SW480 (cell line): Measurements from ENCODE around the gene KRTAP10-3.
"Not testable (repeated sequence)": the region's sequence is repeated elsewhere in the genome, so short reads cannot be mapped to it uniquely, and the experiment has no call there.

Experiments used
- DNase-seq: peaks from one replicate; pipeline ENCODE4 v3.0.0-alpha.2; 2016; ENCODE audit warnings: low spot score

KRTAP10-3 gene

DNA sequence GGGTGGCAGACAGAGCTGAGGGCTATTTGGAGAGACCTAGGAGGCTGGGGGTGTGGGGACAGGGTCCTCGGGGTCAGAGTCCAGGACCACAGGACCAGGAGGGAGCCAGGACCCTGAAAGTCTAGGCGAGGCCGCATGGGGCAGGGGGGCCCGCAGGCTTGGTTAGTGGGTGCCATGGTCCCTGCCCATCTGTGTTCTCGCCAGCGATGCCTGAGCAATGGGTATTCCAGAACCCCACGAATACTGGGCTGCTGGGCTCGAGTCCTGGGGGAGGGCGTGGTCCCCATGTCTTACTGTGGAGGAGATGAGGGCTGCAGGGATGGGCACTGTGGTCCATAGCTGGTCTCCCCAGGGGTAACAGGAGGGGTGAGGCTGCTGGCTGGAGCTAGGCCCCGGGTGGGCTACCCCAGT lies 31.7 kb upstream of the KRTAP10-3 start:
- DNase-seq: no peak

DNA sequence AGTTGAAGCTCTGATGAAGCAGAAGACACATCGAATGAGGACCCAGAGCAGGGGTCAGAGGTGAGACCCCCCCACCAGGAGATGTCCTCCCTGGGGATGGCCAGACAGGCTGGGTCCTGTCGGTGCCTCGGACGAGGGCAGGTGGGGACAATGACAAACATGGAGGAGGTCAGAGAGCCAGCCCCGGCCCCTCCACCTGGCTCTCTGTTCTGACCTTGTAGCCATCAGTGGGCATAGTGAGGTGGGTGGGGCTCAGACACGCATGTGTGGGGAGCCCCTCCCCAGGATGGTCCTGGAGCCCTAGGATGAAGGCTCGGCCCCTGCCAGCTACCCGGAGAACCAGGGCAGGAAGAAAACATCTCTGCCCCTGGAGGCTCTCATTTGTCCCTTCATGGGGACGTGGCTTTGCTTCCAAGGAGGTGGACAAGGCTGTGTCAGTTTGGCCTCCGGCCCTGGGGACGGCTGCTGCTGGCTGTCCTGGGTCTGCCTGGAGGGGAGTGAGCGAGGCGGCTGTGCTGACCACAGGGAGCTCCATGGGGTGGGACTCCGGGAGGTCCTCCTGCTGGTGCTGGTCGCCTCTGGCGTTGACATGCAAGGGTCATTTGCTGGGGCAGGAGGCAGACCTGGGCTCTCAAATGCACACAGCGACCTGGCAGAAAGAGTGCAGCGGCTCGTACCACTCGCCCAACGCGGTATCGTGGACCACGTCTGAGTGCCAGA lies 31.2 kb upstream of the KRTAP10-3 start:
- no peak for DNase-seq

DNA sequence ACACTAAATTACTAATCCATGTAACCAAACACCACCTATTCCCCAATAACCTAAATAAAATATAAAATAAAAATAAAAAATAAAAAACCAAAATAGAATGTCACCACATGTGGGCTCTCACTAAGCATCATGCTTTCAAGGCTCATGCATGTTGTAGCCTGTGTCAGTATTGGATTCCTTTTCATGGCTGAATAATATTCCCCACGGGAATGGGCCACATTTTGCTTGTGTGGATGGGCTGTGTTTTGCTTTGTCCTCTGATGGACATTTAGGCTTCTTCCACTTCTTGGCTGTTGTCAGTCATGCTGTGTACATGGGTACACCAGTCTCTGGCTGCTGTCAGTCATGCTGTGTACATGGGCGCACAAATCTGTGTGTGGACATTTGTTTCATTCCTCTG lies 30.5 kb upstream of the KRTAP10-3 start:
- no peak for DNase-seq

DNA sequence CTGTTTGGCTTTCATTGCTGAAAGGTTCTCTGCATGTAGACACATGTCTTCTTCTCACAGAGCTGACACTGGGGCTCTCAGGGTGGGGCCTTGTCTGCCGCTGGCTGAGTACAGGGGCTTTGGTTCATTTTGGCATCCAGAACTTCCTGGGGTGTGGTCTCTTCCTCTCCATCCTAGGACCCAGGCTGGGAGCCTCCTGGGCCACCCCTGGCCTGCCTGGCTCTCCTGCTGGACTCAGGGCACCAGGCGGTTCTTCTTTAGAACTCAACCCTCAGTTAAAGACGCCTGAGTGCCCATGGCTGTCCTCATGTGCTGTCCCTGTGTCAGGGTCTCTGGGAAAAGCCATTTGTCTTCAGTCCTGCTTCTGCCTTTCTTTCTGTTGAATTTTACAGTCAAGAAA lies 27.3 kb upstream of the KRTAP10-3 start:
- DNase-seq: no peak

DNA sequence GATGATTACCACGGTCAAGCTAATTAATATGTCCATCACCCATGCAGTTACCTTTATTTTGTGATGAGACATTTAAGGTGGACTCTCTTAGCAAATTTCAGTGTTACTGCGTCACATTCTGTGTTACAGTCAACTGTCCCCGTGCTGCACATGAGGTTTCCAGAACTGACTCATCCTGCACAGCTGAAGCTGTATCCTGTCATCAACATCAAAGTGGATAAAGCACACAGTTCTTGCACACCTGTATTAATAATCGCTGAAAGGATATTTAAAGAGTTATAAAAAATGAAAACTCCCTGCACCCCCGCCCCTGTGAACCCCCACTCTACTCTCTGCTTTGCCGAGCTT lies 25.2 kb upstream of the KRTAP10-3 start:
- peak; percentile 62 for DNase-seq

DNA sequence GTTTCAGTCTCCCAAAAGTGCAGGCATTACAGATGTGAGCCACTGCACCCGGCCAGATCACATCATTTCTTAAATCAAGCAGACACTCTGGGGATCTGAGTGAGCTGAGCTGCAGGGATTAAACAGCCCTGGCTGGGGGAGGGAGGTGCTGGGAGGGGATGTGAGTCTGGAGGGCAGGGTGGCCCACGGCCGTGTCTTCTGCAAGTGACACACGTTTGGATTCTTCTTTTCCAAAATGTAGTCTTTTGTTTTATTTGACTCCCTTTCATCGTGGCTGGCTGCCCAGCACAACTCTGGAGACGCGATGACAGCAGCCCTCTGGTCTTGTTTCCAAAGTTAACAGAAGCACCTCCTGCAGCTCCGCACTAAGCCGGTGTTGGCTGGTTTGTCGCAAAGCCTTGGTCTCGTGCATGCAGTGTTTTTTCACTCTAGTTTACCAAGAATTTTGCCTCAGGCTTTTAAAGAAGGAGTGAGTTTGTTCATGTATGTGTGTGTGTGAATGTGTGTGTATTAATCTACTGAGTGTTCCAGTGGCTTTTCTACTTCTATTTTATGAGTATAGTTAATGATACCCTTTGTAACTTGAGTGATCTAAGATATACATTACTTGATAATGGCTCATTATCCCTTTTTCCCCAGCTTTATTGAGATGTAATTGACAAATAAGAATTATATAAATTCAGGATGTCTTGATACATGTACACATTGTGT lies 24.6 kb upstream of the KRTAP10-3 start:
- DNase-seq: no peak

DNA sequence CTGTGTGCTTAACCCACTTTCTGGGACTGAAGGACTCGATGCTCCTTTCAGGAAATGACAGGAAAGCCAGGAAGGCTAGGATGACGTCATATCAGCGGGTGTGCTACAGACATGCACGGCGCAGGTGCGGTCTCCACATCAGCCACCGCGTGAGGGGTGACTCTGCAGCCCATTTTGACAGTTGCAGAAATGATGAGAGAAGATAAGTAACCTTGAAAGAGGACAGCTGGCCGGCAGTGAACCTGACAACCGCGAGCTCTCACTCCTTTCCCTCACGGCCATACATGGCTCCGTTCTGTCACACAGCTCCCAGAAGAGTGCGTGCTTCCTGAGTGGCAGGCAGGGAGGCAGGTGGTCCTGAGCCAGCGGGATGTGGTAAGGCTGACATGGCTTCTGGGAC lies 23.5 kb upstream of the KRTAP10-3 start:
- no peak for DNase-seq

DNA sequence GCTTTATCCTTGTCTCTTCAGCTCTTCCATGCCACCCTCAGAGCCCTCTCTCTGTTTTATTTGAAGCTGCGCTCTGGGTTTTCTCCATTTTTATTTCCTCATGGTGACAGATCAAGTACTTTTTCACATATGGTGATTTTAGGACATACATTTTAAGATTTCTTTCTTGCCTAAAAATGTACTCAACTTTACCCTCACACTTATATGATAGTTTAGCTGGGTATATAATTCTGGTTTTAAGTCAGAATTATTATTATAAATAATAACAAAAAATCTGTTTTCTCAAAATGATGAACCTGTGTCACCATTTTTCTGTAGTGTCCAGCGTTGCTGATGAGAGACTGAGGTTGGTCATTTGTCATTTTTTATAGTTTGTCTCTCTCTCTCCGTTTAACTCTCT lies 22.6 kb upstream of the KRTAP10-3 start:
- no peak for DNase-seq

DNA sequence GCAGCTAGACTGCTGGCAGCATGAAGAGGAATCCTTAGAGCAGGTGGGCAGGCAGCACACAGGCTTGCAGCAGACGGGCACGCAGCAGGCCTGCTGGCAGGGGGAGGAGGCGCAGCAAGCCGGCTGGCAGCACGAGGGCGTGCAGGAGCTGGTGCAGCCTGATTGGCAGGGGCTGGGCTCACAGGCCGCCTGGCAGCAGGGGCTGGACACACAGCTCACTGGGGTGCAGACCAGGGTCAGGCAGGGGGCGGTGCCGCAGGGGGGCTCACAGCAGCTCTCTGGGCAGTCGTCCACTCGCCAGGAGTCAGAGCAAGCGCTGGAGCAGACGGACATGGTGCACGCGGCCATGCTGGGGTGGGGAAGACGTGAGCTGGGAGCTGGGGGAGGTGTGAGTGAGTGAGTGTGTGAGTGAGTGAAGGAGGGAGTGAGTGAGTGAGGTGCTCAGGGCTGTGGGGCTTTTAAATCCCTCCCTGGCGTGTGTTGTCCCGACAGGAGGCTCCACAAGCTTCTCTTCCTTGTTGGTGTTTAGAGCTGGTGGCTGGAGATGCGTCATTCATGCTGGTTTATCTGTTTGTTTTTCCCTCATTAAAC lies 21.7 kb upstream of the KRTAP10-3 start, which contains the start of gene KRTAP10-5:
TSS of gene KRTAP10-5 (minus strand) at position 374 of the 591 bp plus-strand sequence. CDS start at position 348, 26 bp downstream.
- not testable (repeated sequence) for DNase-seq

DNA sequence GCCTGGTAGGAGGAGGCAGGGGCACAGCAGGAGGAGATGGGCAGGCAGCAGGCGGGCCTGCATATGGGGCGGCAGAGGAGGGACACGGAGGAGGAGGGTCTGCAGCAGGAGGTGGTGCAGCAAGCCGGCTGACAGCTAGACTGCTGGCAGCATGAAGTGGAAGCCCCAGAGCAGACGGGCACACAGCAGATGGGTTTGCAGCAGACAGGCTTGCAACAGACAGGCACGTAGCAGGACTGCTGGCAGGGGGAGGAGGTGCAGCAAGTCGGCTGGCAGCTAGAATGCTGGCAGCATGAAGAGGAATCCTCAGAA lies 21.2 kb upstream of the KRTAP10-3 start:
- no peak for DNase-seq

DNA sequence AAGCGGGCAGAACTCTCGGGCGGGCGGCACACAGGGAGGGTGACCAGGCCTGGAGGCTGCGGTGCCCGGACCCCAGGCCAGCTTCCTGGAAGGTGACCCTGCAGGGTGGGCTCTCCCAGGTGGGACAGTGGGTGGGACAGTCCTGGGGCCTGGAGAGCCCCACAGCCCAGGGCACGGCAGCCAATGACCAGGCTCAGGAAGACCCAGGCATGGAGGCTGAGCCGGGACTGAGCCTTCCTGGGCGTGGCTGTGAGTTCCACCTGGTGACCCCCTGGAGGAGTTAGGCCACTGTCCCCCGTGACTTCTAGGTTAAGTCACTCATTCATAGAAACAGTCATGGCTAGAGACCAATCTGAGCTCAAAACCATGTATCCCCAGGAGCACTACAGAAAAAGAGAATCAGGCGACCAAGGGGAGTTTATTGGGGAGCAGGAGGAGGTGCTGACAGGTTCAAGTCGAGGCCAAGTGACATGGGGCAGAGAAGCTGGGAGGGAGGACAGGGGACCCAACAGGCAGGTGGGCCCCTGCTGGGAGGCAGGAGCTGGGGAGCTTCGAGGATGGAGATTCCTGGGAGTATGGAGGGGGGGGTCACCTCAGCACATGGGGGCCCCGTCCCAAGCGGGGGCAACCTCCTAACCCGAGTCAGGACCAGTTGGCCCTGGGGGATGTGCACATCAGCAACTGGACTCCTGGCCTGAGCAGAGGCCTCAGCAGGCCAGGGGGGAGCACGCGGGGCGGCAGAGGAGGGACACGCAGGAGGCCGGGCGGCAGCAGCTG lies 20.6 kb upstream of the KRTAP10-3 start:
- no peak for DNase-seq

DNA sequence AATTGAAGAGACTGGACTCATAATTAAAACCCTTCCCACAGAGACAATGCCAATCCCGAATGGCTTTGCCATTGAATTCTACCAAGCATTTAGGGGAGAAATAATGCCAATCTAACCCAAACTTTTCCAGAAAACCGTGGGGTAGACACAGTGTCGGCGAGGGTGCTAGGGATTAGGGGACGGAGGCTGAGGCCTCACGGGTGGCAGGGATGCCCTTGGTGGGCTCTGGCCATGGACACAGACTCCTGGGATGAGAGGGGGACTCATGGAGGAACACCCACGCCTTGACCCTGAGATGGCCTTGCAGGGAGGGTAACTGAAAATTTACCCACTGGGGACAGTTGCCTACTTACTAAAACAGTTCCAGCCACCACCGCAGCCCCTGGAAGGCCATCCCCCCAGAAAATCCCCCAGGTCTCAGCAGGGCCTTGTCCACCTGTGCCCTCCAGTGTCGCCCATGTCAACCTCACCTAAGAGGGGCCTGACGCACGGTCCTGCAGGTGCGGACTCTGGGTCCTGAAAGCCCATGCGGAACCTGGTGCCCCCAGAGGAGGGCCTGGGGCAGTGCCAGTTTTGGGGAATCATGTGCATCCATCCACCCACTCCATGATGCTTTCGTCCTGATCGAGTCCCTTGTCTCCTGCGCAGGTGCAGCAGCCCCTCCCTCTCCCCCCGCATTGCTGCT lies 19.9 kb upstream of the KRTAP10-3 start:
- no peak for DNase-seq

DNA sequence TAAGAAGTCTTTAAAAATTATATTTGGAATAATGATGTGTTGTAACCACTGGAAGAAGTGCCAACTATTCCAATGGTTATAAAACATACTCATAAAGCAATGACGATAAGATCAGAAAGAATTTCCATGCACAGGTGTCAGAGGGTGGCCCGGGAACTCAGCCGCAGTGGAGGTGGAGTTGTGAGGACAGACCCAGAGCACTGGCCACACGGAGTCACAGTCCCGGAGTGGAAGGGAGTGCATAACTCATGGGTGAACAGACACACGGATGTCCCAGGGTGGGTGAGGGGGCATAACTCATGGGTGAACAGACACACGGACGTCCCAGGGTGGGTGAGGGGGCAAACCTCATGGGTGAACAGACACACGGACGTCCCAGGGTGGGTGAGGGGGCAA lies 17.4 kb upstream of the KRTAP10-3 start:
- DNase-seq: no peak

DNA sequence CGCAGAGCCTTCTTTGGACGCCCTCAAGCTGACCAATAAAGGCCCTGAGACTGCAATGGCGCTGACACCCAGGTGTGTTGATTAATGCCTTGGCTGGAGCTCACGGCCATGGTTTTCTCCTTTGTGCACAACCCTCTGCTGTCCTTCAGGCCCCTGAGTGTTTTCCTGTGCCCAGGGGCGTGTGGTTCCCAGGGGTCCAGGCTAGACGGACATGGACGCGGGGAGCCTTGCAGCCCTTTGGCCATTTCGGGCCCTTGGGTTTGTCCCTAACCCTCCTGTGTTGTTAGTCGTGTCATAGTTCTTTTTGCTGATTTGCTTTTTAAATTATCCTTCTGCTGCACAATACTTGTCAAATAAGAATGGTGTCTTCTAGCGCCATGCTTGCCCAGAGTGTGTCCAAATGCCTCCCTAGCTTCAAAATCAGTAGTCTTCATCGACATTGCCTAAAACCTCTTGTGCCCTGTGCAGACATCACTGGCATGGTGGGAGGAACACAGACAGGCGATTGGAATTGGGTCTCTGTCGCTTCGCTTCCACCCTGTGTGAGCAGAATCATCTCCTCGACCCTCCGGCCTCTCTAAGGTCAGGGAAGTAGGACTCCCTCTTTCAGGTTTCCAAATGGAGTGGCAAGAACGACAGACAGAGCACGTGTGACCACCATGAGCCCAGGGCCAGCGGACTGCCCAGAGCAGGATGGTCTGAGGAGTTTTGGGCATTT lies 16.9 kb upstream of the KRTAP10-3 start:
- DNase-seq: no peak

DNA sequence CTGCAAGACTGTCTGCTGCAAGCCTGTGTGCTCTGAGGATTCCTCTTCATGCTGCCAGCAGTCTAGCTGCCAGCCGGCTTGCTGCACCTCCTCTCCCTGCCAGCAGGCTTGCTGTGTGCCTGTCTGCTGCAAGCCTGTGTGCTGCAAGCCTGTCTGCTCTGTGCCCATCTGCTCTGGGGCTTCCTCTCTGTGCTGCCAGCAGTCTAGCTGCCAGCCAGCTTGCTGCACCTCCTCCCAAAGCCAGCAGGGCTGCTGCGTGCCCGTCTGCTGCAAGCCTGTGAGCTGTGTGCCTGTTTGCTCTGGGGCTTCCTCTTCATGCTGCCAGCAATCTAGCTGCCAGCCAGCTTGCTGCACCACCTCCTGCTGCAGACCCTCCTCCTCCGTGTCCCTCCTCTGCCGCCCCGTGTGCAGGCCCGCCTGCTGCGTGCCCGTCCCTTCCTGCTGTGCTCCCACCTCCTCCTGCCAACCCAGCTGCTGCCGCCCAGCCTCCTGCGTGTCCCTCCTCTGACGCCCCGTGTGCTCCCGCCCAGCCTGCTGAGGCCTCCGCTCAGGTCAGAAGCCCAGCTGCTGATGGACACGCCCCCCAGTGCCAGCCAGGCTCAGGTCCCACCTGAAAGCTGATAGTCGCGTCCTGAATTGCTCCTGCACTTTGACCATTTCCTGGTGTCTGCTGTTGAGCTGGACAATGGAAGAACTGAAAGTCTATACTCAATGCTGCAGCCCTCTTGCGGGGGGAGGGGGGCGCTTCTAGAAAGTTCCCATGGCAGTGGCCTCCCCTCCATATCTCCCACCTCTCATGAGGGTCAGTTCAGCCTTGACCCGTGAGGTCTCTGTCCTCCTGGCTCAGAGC lies 16.1 kb upstream of the KRTAP10-3 start:
- peak; percentile 50 for DNase-seq

DNA sequence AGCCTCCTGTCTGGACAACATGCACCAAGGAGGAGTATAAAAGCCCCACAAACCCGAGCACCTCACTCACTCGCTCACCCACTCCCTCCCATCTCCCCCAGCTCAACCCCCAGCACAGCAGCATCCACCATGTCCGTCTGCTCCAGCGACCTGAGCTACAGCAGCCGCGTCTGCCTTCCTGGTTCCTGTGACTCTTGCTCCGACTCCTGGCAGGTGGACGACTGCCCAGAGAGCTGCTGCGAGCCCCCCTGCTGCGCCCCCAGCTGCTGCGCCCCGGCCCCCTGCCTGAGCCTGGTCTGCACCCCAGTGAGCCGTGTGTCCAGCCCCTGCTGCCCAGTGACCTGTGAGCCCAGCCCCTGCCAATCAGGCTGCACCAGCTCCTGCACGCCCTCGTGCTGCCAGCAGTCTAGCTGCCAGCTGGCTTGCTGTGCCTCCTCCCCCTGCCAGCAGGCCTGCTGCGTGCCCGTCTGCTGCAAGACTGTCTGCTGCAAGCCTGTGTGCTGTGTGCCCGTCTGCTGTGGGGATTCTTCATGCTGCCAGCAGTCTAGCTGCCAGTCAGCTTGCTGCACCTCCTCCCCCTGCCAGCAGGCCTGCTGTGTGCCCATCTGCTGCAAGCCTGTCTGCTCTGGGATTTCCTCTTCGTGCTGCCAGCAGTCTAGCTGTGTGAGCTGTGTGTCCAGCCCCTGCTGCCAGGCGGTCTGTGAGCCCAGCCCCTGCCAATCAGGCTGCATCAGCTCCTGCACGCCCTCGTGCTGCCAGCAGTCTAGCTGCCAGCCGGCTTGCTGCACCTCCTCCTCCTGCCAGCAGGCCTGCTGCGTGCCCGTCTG lies 15.2 kb upstream of the KRTAP10-3 start, which contains the start of gene KRTAP10-4:
TSS of gene KRTAP10-4 (plus strand) at position 100 of the 827 bp plus-strand sequence. CDS start at position 130, 30 bp downstream.
- not testable (repeated sequence) for DNase-seq

DNA sequence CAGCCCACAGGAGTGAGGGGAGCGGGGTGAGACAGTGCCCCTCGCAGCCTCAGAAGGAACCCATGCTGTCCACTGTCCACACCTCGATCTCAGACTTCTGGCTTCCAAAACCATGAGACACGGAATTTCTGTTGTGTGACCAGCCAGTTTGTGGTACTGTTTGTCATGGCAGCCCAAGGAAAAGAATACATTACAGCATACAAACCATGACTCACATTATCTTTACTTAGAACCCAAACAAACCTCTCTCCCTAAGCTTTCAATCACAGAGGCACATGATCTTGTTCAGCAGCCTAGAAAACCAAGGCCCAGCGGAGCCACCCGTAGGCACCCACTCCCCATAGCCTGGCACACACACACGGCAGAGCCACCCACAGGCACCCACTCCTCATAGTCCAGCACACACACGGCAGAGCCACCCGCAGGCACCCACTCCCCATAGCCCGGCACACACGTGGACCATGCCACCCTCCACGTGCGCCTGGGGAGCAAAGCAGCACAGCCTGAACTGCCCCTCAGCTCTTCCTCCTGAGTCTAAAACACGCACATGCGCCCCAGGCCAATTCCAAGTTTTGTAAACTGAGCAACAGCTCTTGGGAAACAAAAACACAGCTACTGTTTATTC lies 14.5 kb upstream of the KRTAP10-3 start:
- DNase-seq: peak; percentile 23

DNA sequence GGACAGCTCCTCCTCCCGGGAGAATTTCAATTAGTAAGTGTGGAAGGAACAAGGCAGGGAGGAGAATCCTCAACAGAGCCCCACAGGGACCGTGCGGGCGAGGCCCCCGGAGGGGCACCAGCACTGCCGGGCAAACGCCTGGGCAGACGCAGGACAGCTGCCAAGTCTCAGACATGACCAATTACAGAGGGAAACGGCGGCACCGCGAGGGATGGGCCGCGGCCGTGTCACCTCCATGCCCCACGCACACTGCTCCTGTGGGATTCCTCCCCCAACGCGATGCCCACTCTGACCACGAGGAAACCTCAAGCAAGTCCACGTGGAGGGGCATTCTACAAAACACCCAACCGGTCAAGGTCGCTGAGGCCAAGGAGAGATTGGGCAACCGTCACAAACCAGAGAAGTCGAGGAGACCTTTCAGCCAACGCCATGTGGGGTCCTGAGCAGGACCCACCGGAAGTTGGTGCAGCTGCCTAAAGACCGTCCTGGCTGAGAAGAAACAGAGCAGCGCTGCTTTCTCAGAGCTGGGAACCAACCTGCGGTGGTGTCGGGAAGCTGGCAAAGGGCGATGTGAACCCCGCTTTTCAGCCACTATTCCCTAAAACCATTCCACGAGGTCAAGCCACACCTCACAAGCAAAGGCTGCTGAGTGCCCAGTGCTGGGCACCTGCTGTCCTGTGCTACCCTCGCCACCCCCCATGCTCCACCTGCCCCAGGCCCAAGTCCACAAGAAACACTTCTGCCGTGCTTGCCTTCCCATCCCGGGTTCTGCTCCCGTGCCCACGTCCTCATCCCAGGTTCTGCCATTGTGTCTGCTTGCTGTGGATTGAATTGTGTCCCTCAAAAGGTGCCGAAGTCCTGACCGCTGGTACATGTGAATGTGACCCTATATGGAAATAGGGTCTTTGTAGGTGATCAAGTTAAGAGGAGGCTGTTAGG lies 13.5 kb upstream of the KRTAP10-3 start:
- no peak for DNase-seq
